Mammary epithelial cell (primary cell): ENCODE measurements around the gene EVC2.

Source experiments
- EZH2 ChIP-seq: IDR thresholded peaks from 2 replicates; pipeline ENCODE4 v1.6.1; 2012; ENCODE audit warnings: low read length, inconsistent platforms, borderline replicate concordance
- TF ChIP-seq, protein P1 (sequence below), 2 donors: IDR thresholded peaks in 1 of 2; conservative IDR thresholded peaks in 1 of 2; 2 replicates each; pipeline ENCODE4 v1.5.1; 2011 to 2012; ENCODE audit warnings: inconsistent platforms in 2 of 2, low read length in 2 of 2, mild to moderate bottlenecking in 2 of 2, control low read depth in 1 of 2, low read depth in 1 of 2; ENCODE audit not compliant: insufficient read depth in 1 of 2; ENCODE audit errors: extremely low read depth in 1 of 2

DNA sequence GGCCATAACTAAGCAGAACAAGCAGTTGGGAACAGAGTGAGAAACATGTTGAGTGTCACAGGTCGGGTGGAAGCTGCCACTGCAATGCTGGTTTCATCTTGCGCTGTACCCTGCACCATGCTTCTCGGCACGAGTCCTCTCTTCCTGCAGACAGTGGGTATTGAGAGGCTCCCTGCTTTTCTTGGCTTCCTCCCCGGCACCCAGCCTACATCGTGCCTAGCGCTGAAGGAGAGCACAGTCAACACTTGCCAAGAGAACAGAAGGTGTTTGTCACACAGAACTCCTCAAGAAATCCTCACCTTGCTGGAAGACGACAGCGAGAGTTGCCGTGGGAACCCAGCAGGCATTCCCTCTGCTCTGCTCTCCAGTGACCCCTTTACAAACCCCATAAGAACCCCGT is 53.6 kb downstream of the EVC2 start:
- TF ChIP-seq, protein P1, sequence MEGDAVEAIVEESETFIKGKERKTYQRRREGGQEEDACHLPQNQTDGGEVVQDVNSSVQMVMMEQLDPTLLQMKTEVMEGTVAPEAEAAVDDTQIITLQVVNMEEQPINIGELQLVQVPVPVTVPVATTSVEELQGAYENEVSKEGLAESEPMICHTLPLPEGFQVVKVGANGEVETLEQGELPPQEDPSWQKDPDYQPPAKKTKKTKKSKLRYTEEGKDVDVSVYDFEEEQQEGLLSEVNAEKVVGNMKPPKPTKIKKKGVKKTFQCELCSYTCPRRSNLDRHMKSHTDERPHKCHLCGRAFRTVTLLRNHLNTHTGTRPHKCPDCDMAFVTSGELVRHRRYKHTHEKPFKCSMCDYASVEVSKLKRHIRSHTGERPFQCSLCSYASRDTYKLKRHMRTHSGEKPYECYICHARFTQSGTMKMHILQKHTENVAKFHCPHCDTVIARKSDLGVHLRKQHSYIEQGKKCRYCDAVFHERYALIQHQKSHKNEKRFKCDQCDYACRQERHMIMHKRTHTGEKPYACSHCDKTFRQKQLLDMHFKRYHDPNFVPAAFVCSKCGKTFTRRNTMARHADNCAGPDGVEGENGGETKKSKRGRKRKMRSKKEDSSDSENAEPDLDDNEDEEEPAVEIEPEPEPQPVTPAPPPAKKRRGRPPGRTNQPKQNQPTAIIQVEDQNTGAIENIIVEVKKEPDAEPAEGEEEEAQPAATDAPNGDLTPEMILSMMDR (conservative IDR thresholded peaks at IDR 0.05 in 1 of 2, IDR thresholded peaks at IDR 0.05 in 1 of 2; ENCODE audit: extremely low read depth in 1 of 2, insufficient read depth in 1 of 2, low read depth in 1 of 2, low read length in 2 of 2), result no peak
- TF ChIP-seq EZH2, result no peak
